Left forelimb (tissue), 1 donor: ENCODE results near the gene MARK3.

ENCODE experiments used
- DNase-seq: peaks from one replicate; pipeline ENCODE4 v3.0.0-alpha.2; 2018; ENCODE audit warnings: low spot score

Gene MARK3

DNA sequence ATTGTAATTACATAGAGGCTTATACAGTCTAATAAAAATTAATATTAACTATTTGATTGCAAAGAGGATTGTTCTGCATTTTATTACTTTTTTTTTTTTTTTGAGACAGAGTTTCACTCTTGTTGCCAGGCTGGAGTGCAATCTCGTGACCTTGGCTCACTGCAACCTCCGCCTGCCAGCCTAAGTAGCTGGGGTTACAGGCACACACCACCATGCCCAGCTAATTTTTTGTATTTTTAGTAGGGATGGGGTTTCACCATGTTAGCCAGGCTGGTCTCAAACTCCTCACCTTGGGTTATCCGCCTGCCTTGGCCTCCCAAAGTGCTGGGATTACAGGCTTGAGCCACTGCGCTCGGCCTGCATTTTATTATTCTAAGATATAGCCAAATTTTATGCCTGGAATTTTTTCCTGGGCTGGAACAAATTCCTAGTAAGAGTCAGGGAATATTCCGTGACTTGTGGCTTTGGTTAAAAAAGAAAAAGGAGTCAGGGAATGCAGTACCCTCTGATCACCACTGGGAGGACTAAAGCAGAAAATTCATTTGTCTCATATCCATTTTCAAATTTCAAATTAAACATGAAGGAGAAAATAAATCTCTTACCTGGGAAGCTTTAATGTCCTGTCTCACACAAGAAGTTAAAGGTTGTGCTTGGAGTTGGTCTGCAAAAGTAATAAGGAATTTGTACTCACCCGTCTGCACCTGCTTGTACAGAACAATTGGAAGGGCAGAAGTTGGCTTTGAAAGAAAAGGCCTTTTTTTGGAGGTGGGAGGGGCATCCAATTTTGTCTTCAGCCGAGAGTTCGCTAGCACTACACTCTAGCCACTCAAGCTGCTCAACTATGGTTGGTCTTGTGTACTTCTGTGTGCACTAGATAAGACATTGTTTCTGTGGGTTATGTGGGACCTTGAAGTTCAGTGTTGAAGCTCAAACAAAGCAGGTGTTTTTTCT lies 8.7 kb downstream of the MARK3 start:
- DNase-seq, result no peak

DNA sequence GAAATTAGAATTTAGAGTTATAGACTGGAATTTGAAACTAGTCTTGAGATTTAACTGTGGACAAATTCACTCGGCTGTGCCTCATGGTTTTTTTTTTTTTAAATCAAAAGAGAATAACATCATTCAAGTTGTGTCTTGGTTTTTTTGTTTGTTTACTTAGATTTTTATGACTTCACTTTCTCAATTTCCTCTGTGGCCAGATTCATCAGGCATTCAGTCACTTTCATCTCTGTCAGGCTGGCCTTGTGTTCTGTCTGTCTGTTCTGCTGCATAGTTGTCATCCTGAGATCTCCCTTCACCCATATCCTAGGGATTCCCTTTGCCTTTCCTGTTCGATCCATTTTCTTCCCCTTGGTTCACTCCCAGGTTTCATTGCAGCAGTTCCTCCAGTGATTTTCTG lies 10.0 kb downstream of the MARK3 start:
- DNase-seq, result no peak

DNA sequence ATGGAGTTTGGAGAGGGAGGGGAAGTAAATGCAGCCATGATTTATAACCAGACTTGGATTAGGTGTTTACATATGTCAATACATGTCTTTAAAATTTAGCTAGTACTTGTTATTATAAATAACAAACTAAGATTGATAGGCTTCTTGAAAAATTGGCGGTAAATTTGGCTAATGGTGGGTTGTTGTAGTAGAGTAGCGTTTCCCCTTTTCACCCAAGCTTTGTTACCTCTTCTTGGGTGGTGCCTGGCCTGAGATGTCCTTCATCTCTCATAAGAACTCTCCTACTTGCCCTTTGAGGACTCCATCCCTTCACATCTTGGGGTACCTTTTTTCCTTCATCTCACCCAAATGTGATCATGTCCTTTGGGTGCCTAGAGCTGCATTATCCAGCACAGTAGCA lies 11.2 kb downstream of the MARK3 start:
- no peak for DNase-seq

DNA sequence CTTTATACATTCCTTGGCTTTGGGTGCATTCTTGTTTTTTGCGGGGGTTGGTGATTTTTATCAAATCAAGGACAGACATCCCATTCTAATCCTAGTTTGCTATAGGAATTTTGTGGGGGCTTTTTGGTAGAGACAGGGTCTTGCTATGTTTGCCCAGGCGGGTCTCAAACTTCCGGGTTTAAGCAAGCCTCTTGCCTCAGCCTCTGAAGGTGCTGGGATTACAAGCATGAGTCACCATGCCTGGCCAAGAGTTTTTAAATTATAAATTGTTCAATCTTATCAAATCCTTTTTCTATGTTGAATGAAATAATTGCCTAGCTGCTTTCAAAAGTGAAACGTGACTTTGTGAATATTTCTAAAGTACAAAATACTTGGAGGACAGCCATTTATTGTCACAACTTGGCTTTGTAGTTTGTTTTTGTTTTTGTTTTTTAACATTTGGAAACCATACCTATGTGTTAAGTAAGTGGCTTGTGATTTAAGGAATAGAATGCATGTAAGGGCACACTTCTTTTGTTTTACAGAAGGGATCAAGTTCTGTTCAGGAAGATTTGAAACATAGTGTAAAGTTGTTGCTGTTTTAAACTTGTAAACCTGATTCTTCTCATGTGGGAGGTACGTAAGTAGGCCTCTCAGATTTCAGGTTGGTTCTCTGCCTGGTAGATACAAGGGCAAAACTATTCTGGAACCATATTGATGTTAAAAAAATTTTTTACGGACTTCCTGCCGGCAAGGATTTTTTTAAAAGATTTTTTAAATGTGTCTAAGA lies 13.4 kb downstream of the MARK3 start:
- no peak for DNase-seq

DNA sequence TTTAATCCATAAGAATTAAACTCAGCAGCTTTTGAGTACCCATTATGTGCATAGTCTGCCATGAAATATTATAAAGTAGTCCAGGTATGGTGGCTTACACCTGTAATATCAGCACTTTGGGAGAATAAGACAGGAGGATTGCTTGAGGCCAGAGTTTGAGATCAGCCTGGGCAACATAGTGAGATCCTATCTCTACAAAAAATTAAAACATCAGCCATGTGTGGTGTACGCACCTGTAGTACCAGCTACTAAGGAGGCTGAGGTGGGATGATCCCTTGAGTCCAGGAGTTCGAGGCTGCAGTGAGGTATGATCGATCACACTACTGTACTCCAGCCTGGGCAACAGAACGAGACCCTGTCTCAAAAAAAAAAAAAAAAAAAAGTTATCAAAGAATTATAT lies 15.3 kb downstream of the MARK3 start:
- no peak for DNase-seq

DNA sequence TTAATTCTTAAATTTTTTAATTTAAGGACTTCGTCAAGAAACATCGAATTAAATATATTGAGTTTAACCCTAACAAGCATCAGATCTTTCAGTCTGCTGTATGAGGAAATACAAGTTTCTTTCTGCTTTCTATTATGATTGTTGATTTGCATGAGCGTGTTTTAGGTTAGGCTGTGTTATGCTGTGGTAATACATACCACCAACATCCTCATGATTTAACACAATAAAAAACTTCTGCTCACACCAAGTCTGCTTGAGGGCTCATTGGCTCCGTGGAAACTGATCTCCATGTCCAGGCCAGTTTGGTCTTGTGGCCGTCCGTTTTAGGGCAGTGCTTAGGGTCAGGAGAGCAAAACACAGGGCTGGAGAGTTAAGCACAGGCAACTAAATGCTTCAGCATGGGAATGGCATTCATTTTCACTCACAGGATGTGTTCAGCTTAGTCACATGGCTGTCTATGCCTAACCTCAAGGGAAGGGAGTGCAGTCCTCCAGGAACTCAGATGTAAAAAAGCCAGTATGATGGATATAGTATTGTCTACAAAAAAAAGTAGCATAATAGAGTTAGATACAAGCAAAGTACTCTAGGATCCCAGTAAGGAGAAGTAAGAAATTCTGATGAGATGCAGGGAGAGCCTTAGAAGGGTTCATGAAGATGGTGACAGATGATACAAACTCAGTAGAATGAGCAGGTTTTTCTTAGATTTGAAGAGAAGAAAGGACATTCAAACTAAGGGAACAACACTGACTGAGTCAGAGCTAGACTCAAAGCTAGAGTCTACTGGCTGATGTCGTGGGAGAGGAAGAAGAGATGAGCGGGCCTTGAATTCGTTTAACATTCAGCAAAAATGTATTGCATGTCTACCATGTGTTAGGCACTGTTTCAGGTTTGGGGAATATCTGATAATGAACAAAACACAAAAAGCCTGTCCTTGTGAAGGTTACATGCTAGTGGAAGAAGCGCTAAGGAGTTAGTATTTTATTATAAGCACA lies 16.3 kb downstream of the MARK3 start:
- DNase-seq, result no peak

DNA sequence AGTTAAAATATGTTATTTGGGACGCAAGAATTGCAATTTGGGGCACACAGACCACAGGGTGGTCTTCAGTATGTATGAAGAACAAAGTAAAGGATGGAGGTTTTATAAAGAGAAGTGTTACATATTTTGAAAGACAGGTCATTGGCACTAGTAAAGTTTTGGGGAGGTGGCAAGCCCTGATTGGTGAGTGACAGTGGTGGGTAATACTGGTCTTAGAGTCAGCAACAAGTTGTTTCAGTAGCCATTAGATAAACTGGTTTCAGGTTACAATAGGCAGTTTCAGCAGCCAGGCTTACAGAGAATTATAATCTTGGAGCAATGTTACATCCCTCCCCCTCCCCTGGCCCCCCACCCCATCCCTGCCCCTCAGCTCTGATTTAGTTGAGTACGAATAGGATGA lies 17.5 kb downstream of the MARK3 start:
- DNase-seq, result no peak

DNA sequence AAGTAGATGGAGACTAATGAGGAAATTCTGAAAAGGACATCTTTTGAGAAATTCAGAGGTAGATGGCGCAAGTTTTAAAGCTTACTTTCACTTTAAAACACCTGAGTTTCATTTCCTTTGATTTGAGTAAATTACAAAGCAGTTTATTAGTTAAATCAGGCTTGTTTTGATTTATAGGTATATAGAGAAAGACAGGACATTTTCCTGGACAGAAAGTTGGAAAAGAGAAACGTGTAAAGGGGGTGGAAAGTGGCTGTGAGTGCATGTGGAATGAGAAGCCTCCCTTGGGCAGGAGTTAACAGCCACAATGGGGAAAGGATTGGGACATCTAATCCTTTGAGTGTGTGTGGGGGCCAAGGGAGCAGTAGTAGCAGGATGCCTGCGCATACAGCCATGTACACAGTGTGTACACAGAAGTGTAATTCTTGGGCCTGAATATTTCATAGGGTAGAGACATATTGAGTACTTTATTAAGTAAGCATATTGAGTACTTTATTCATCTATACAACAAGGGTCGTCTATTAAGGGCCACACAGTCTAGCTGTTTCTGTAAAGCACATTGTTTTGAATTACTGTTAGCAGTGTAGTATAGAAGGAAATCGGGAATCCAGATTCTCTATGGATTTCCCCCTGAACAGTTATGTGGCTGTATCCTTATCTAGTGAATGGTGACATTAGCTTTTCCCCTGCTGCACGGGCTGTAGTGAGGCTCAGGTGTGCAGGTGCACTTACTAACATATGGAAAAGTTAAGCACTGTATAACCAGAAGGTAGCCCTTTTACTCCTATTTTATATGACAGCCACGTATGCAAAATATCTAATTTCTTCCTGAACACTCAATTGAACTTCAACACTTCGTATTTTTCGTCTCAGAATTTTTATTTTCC lies 19.1 kb downstream of the MARK3 start:
- DNase-seq, result no peak

DNA sequence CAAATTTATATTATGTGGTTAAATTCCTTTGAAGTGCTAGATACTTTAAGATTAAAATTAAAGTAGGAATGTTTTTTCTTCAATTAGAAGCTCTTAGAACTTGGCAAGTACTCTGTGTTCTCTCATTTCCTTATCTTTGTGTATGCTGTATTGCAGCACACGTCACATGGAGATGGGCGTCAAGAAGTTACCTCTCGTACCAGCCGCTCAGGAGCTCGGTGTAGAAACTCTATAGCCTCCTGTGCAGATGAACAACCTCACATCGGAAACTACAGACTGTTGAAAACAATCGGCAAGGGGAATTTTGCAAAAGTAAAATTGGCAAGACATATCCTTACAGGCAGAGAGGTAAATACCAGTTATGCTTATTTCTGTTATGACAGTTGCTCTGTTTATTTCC lies 19.7 kb downstream of the MARK3 start:
- no peak for DNase-seq

DNA sequence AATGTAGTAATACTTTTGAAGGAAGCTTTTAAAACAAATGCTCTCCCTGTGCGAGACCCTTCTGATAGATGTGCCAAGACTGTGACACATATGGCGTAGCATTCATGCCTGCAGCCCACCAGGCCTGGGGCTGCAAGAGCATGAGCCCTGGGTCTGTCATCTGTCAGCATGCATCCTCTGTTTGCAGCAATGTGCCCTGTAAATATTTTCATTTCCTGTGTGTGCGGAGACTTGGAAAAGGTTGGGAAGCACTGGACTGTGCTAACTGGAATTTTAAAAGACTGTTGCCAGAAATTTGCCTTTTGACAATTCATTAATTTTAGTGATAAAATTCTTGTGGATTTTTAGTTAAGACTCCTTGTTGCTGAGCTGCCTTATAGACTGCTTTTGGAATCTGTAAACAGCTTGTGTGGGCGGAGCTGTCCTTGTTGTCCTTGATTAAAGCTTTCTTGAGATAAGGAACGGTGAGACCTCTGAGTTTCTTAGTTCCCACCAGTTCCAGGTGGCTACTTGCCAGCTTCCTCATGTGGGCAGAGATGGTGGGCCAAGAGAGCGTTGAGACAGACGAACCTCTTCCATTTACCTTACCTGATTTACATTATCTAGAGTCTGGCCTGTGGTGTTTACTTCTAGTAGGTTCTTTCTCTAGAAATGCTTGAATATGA lies 23.4 kb downstream of the MARK3 start:
- no peak for DNase-seq

DNA sequence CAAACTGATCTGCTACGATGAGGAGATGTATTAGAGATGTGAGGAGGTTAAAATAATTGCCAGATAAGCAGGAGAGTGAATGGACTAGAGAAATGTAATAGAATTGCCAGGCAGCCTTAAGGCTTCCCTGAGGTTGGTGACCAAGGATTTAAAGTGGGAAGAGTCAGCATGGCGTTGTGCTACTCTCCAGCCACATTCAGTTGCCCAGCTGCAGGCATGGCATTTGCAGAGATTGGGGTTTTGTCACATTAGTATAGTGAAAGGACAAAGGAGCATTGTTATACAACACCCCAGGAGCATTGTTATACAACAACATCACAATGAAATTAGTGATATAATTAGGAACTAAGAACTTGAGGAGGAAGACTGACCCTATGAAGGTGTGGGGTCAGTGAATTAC lies 31.7 kb downstream of the MARK3 start:
- no peak for DNase-seq

DNA sequence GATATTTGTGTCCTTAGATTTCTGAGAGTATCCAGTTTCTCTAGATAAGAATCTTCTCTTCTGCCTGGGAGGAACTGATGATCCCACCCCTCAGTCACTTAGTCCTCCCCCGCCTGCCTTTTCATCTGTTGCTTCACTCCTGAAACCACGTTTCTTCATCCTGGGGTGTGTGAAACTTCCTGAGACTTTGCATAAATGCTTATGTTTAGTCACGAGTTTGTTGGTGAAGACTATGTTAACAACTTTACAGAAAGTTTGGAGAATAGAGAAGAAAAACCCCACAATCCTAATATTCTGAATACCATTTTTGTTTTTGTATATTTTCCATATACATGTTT lies 33.2 kb downstream of the MARK3 start:
- no peak for DNase-seq

DNA sequence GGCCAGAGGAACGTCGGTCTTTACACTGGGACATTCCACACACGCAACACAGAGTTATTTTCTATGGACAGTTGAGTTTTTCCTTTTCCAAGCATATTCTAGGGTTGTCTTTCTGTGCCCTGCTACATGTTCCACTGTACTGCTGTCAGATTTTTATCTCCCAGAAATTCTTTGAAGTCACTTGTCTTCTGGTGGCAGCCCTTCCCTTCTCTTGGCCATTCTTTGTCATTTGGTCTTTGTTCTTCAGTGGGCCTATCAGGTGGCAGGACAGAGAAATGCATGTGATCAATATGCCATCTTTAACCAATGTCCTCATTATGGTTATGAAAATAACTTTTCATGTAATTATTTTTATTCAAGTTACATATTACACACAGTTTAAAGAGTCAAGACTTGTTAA lies 36.3 kb downstream of the MARK3 start:
- no peak for DNase-seq

DNA sequence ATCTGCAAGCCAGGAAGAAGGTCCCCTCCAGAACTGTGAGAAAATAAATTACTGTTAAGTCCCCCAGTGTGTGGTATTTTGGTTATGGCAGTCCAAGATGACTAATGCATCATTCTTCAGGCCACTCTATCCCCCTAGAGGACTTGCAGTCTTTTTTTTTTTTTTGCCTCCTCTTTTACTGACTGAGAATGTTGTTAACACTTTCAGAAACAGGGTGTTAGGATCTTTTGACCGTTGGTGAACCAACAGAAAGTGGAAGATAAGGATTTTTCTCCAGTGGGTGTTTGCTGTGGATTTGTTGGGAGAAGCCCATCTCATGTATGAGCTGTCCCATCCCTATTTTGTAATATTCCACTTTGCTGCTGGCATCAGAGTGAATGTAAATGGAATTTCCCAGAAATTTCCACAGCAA lies 37.8 kb downstream of the MARK3 start:
- DNase-seq, result no peak

DNA sequence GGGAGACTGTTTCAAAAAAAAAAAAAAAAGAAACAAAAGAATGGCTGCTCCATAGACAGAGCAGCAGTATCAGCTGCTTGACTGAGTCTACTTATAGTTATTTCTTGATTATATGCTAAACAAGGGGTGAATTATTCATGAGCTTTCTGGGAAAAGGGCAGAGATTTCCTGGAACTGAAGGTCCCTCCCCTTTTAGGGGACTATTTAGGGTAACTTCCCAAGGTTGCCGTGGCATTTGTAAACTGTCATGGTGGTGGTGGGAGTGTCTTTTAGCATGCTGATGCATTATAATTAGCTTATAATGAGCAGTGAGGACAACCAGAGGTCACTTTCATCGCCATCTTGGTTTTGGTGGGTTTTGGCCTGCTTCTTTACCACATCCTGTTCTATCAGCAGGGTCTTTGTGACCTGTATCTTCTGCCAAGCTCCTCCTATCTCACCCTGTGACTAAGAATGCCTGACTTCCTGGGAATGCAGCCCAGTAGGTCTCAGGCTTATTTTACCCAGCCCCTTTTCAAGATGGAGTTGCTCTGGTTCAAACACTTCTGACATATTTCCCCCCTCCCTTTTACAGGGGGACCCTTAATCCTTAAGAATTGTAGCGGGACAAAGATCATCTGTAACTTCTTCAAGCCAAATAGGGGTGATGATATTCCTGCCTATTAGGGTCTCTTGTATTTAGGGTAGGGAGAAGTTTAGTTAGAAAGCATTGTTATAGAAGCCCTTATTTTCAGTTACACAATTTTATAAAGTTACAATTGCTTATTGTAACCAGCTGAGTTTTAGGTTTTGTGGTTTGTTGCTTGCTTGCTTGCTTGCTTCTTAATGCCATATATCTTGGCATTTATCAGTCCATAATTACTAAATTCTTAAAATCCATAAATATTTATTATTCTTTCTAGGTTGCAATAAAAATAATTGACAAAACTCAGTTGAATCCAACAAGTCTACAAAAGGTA lies 42.5 kb downstream of the MARK3 start:
- DNase-seq, result no peak

DNA sequence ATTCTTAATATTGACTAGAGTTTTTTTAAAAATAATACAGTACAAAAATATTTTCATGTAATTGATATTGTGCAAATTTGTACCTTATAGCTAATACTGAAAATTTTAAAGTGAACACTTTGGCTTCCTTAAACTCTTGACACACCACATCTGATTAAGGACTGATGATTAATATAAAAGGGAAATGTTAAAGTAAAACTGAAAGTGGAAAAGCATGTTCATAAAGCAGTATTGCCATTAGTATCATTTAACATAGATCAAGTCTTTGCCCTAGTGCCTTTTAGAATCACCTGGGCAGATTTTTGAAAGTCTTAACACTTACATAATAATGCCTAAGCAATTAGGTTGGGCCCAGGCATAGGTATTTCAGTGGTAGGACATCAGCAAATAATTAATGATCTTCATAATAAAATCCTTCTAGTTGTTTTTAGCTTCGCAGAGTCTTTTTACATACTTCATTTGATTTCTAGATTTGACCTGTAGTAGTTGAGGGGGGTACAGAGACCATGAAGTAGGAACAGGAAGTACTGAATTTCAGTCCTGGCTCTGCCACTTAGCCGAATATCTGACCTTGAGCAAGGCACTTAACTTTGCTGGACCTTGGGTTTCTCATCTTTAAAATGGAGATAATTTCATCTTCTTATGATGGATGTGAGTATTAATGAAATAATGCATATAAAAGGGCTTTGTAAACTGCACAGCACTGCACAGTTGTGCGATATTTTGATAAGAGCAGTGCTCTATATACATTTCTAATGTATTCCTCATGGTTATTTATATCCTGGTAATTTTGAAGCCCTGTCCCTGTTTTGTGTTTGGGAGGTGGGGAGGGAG lies 43.7 kb downstream of the MARK3 start:
- DNase-seq, result no peak

DNA sequence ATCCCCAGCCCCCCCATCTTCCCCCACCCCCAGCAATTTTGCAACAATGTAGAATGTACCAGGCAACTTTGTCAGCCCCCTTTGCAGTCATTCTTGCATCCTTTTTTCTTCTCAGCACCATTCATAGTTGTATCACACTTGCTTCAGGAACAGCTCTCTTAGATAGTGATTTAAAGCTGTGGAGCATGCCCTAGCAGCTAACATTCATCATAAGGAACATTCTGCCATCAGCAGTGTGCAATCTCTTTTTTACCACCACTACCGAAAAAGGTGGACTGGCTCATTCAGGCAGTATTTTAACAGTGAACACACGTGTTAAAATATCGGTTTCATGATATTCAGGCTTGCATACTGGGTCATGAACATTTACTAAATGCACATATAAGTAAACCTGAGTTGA lies 45.1 kb downstream of the MARK3 start:
- no peak for DNase-seq

DNA sequence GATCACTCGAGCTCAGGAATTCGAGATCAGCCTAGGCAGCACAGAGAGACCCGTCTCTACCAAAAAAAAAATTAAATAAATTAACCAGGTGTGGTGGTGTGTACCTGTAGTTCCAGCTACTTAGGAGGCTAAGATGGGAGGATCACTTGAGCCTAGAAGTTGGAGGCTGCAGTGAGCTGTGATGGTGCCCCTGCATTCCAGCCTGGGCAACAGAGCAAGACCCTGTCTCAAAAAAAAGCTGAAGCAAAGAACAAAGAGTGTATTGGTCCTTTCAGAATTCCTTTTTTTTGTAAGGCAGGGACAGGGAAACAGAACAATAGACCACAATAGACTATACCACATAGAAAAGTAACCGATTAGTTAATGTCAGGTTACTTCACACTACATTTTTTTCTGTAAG lies 47.4 kb downstream of the MARK3 start:
- no peak for DNase-seq
